IMR-90 (cell line): ENCODE measurements around the gene EVA1C. TPM values are rescaled to one million over a fixed set of nuclear protein-coding genes. Genes with fewer than 3 reads are reported as not detected.

Experiments
- ATAC-seq: fragments of 200-7000 bp; cut with Tn5 transposase; 2 replicates; pipeline ENCODE4 v1.9.1; 2020; ENCODE audit warnings: low read depth, mild to moderate bottlenecking, moderate library complexity
- BruUV-seq: library from RNA; stranded (reverse); fragments of 400-500 nt; replicated peaks from 2 replicates; lab custom pipeline; 2021; lab: Mats Ljungman, UMichigan
- CTCF ChIA-PET: fragments of 300-600 bp; formaldehyde crosslinking; extraction: SDS; loops from one replicate; lab custom pipeline; 2021; ENCODE audit warnings: antibody characterized with exemption; lab: Yijun Ruan, JAX
- POLR2A ChIA-PET: fragments of 300-600 bp; sonication (Branson Sonifier 250); formaldehyde crosslinking; loops from one replicate; lab custom pipeline; 2022; ENCODE audit warnings: antibody characterized with exemption; ENCODE audit not compliant: unreplicated experiment; lab: Charles Lee
- DNase-seq: peaks from one replicate; pipeline ENCODE4 v3.0.0; 2013
- H2AFZ ChIP-seq: replicated peaks from 2 replicates; pipeline ENCODE3; 2013; ENCODE audit warnings: low read length, mild to moderate bottlenecking; ENCODE audit not compliant: poor library complexity
- H2AK5ac ChIP-seq: 2 replicates; pipeline ENCODE4 v1.6.1; 2013; ENCODE audit warnings: low read depth, low read length, inconsistent platforms
- H2AK9ac ChIP-seq: replicated peaks from 2 replicates; pipeline ENCODE3; 2013; ENCODE audit warnings: mild to moderate bottlenecking, low read depth, low read length, moderate library complexity; ENCODE audit not compliant: poor library complexity
- H2BK120ac ChIP-seq: 2 replicates; pipeline ENCODE4 v1.6.1; 2013; ENCODE audit warnings: low read depth, low read length, inconsistent platforms
- H2BK15ac ChIP-seq: 3 replicates; pipeline ENCODE4 v1.6.1; 2013; ENCODE audit warnings: low read depth, low read length, inconsistent platforms
- H2BK20ac ChIP-seq: 2 replicates; pipeline ENCODE4 v1.6.1; 2013; ENCODE audit warnings: low read depth, mild to moderate bottlenecking, inconsistent platforms, low read length, moderate library complexity
- H2BK5ac ChIP-seq: 2 replicates; pipeline ENCODE4 v1.6.1; 2013; ENCODE audit warnings: mild to moderate bottlenecking, low read depth, low read length, inconsistent platforms; ENCODE audit not compliant: poor library complexity, severe bottlenecking
- H3K14ac ChIP-seq: replicated peaks from 2 replicates; pipeline ENCODE4 v1.6.1; 2013; ENCODE audit warnings: low read depth, low read length, inconsistent platforms
- H3K18ac ChIP-seq: 2 replicates; pipeline ENCODE4 v1.6.1; 2013; ENCODE audit warnings: low read depth, low read length, control low read depth
- H3K23ac ChIP-seq: 2 replicates; pipeline ENCODE4 v1.6.1; 2013; ENCODE audit warnings: low read depth, low read length, inconsistent platforms
- H3K27ac ChIP-seq: 2 replicates; pipeline ENCODE4 v1.5.1; 2013; ENCODE audit warnings: mild to moderate bottlenecking, control low read depth, low read length; ENCODE audit not compliant: insufficient read depth
- H3K27me3 ChIP-seq: 2 replicates; pipeline ENCODE4 v1.6.1; 2013; ENCODE audit warnings: low read length; ENCODE audit not compliant: control insufficient read depth, insufficient read depth
- H3K36me3 ChIP-seq: 2 replicates; pipeline ENCODE4 v1.6.1; 2013; ENCODE audit warnings: low read length, mixed read lengths; ENCODE audit not compliant: control insufficient read depth, insufficient read depth
- H3K4ac ChIP-seq: 2 replicates; pipeline ENCODE4 v1.6.1; 2013; ENCODE audit warnings: low read depth, low read length, inconsistent platforms
- H3K4me1 ChIP-seq: 2 replicates; pipeline ENCODE4 v1.6.1; 2013; ENCODE audit warnings: low read length, mixed read lengths; ENCODE audit not compliant: control insufficient read depth, insufficient read depth
- H3K4me2 ChIP-seq: 2 replicates; pipeline ENCODE4 v1.6.1; 2013; ENCODE audit warnings: low read depth, mild to moderate bottlenecking, control low read depth, low read length, moderate library complexity
- H3K4me3 ChIP-seq: 2 replicates; pipeline ENCODE4 v1.5.1; 2013; ENCODE audit warnings: low read depth, mild to moderate bottlenecking, control low read depth, low read length, moderate library complexity; ENCODE audit not compliant: insufficient read depth
- H3K56ac ChIP-seq: 2 replicates; pipeline ENCODE4 v1.6.1; 2013; ENCODE audit warnings: low read length, inconsistent platforms; ENCODE audit not compliant: insufficient read depth; ENCODE audit errors: extremely low read depth
- H3K79me1 ChIP-seq, 2 experiments: 2 replicates each; pipeline ENCODE4 v1.6.1; 2013; ENCODE audit warnings: low read length in 2 of 2, inconsistent platforms in 1 of 2, low read depth in 1 of 2
- H3K9ac ChIP-seq: 2 replicates; pipeline ENCODE4 v1.6.1; 2013; ENCODE audit warnings: low read depth, low read length, control low read depth
- H3K9me1 ChIP-seq: 2 replicates; pipeline ENCODE4 v1.6.1; 2013; ENCODE audit warnings: low read length, inconsistent platforms; ENCODE audit not compliant: insufficient read depth
- H3K9me3 ChIP-seq: 2 replicates; pipeline ENCODE4 v1.6.1; 2013; ENCODE audit warnings: low read length; ENCODE audit not compliant: control insufficient read depth, insufficient read depth
- H4K20me1 ChIP-seq: 2 replicates; pipeline ENCODE4 v1.6.1; 2013; ENCODE audit warnings: low read length, inconsistent platforms; ENCODE audit not compliant: insufficient read depth
- H4K5ac ChIP-seq: 2 replicates; pipeline ENCODE4 v1.6.1; 2013; ENCODE audit warnings: mild to moderate bottlenecking, low read depth, low read length, control low read depth
- H4K8ac ChIP-seq, 2 experiments: 2 replicates each; pipeline ENCODE4 v1.6.1; 2013; ENCODE audit warnings: low read depth in 2 of 2, low read length in 2 of 2, control low read depth in 1 of 2, inconsistent platforms in 1 of 2
- H4K91ac ChIP-seq: 2 replicates; pipeline ENCODE4 v1.6.1; 2013; ENCODE audit warnings: low read depth, low read length, inconsistent platforms; ENCODE audit not compliant: insufficient read depth
- BHLHE40 ChIP-seq: fragments of 150-350 bp; IDR thresholded peaks from 2 replicates; pipeline ENCODE4 v1.6.1; 2016; ENCODE audit warnings: mild to moderate bottlenecking, low read depth, low read length
- CTCF ChIP-seq: conservative IDR thresholded peaks from 2 replicates; pipeline ENCODE4 v1.5.1; 2012; ENCODE audit warnings: mild to moderate bottlenecking, low read depth, low read length, improper control_type of control experiment
- FOS ChIP-seq: fragments of 150-350 bp; IDR thresholded peaks from 2 replicates; pipeline ENCODE4 v1.6.1; 2016; ENCODE audit warnings: low read depth, low read length
- MAFK ChIP-seq: IDR thresholded peaks from 2 replicates; pipeline ENCODE4 v1.6.1; 2012; ENCODE audit warnings: low read depth, low read length, improper control_type of control experiment
- SMC3 ChIP-seq: fragments of 150-350 bp; IDR thresholded peaks from 2 replicates; pipeline ENCODE4 v1.6.1; 2016; ENCODE audit warnings: low read depth, mild to moderate bottlenecking, antibody characterized with exemption, low read length, moderate library complexity
- WGBS, 2 experiments: methylation state at CpG; one replicate each; pipeline versions ENCODE4 v1.1.5 to v1.1.7; 2013; ENCODE audit warnings: missing lambda C conversion rate in 2 of 2; ENCODE audit not compliant: insufficient read length in 1 of 2; ENCODE audit errors: extremely low coverage in 2 of 2; 5-methylcytosine and 5-hydroxymethylcytosine counted together
- dilution Hi-C: fragments of 300-500 bp; cut with HindIII; formaldehyde crosslinking; loops from one replicate; pipeline ENCODE4 v1.14.3; 2018; ENCODE audit warnings: low sequenced_read_pairs; ENCODE audit not compliant: unreplicated experiment
- in situ Hi-C: fragments of 300-500 bp; cut with MboI; formaldehyde crosslinking; loops from 3 replicates; pipeline ENCODE4 v1.14.3; 2019; ENCODE audit warnings: low sequenced_read_pairs, inconsistent platforms, mixed read lengths
- intact Hi-C: fragments of 100-400 bp; cut with micrococcal nuclease; formaldehyde crosslinking; loops from 2 replicates; pipeline ENCODE4 v1.10.0; 2022
- polyA plus RNA-seq, 3 experiments: library from polyadenylated mRNA; depleted of rRNA; stranded (reverse); fragments of >200 nt; gene quantifications; 2 replicates each; pipeline ENCODE4 v1.2.3, GENCODE V29; 2012; ENCODE audit warnings: low replicate concordance in 1 of 3
- total RNA-seq: library from RNA; depleted of rRNA; stranded (reverse); fragments of >200 nt; gene quantifications from 2 replicates; pipeline ENCODE4 v1.2.3, GENCODE V29; 2012

The EVA1C gene
- total and polyA plus RNA-seq, 2 of the 4 experiments (the other 2 are of a cell fraction) = 0.72 to 1.1 TPM

- no peak overlapping the region for H3K27ac ChIP-seq
- ChIA-PET POLR2A (no interaction called here), CTCF (no interaction called here)
- no peak overlapping the region for H2AFZ ChIP-seq
- in situ Hi-C loops (no loop called here), intact Hi-C loops (no loop called here), dilution Hi-C loops (no loop called here)
- H3K4me3 ChIP-seq = no peak overlapping the region
- no peak overlapping the region for H4K5ac ChIP-seq
- no peak for TF ChIP-seq SMC3
- TF ChIP-seq BHLHE40 = no peak
- TF ChIP-seq FOS = no peak
- no peak for TF ChIP-seq CTCF
- TF ChIP-seq MAFK = no peak
- H3K9ac ChIP-seq = no peak overlapping the region
- H3K4me1 ChIP-seq = peaks cover 31% of the 10 kb centered on the region
- no TSS peak for BruUV-seq
- H3K18ac ChIP-seq = no peak overlapping the region
- no peak overlapping the region for H3K23ac ChIP-seq
- no peak overlapping the region for H2BK20ac ChIP-seq
- peaks cover 14% of the 10 kb centered on the region for H3K9me1 ChIP-seq
- no peak overlapping the region for H2BK5ac ChIP-seq
- no peak overlapping the region for H3K4ac ChIP-seq
- DNase-seq (no peak), ATAC-seq (no peak)
- no peak overlapping the region for H2AK5ac ChIP-seq
- no peaks in the 10 kb centered on the region for H3K36me3 ChIP-seq
- H3K14ac ChIP-seq = no peak overlapping the region
- no peak overlapping the region for H3K56ac ChIP-seq
- WGBS, 2 experiments = 96% methylated on average over 9 of the region's 11 CpGs; no CpG with 5 or more reads in 1 of the 2 experiments
- no peak overlapping the region for H2BK120ac ChIP-seq
- H2BK15ac ChIP-seq = no peak overlapping the region; the same call in 2 of the 3 replicates
- no peak overlapping the region for H4K8ac ChIP-seq
- H3K27me3 ChIP-seq = no peaks in the 10 kb centered on the region
- no peak overlapping the region for H4K91ac ChIP-seq
- H3K4me2 ChIP-seq = no peak overlapping the region
- H3K79me1 ChIP-seq = peaks cover 0 to 15% of the 10 kb centered on the region in 2 experiments; a peak in 2 of 4 replicates
- H2AK9ac ChIP-seq = no peak overlapping the region
- no peaks in the 10 kb centered on the region for H4K20me1 ChIP-seq
- no peaks in the 10 kb centered on the region for H3K9me3 ChIP-seq
Observed at GRCh38 chr21:32452641-32453040, 40.1 kb downstream of the EVA1C start.
